ENCODE data around the gene AMBRA1. TPM values are rescaled to one million over a fixed set of nuclear protein-coding genes. Genes with fewer than 3 reads are reported as not detected.

The AMBRA1 gene
- total and polyA plus RNA-seq, 2 of the 8 experiments (the other 6 are each of a cell fraction or from before 2014, with no cell fraction given) = 14.2 to 37.4 TPM

DNA sequence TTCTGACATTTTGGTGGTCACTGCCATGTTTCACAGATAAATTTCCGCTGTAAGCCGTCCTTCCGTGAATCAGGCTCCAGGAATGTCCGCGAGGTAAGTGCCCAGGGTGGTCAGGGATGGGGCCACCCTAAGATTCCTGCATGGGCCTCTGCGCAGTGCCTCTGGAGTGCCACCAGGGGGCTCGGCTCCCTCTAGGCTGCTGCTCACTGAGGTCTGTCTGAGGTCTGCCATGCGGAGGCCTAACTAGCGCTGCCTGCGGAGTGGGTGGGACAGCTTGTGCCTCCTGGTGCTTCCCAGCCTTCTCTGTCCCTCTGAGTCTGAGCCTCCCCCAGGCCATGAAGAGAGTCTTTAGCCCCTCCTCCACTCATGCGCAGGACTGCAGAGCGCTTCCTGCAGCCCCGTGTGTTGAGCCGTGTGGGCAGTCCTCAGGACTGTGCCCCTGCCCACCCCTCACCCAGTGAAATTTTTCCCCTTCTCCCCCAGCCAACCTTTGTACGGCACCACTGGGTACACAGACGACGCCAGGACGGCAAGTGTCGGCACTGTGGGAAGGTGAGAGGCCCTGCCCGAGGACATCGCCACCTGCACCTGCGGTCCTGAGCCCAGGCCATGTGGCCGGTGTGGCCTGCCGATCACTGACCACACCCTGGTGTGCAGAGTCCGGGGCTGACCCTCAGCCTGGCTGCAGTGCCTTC is 224.2 kb downstream of the AMBRA1 start (continued):
- TF ChIP-seq, protein P1, sequence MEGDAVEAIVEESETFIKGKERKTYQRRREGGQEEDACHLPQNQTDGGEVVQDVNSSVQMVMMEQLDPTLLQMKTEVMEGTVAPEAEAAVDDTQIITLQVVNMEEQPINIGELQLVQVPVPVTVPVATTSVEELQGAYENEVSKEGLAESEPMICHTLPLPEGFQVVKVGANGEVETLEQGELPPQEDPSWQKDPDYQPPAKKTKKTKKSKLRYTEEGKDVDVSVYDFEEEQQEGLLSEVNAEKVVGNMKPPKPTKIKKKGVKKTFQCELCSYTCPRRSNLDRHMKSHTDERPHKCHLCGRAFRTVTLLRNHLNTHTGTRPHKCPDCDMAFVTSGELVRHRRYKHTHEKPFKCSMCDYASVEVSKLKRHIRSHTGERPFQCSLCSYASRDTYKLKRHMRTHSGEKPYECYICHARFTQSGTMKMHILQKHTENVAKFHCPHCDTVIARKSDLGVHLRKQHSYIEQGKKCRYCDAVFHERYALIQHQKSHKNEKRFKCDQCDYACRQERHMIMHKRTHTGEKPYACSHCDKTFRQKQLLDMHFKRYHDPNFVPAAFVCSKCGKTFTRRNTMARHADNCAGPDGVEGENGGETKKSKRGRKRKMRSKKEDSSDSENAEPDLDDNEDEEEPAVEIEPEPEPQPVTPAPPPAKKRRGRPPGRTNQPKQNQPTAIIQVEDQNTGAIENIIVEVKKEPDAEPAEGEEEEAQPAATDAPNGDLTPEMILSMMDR (IDR thresholded peaks at IDR 0.05; ENCODE audit: control extremely low read depth in 1 of 3, insufficient read depth in 1 of 3, low read depth in 1 of 3, low read length in 3 of 3) = peak in 2 of 3 experiments; percentile 85 to 99; a peak in 3 of 4 replicates
- TF ChIP-seq KDM5A (IDR thresholded peaks at IDR 0.05; ENCODE audit: low read length) = no peak
- no peak for TF ChIP-seq CHD2 (IDR thresholded peaks at IDR 0.05; ENCODE audit: low read length)
- TF ChIP-seq, protein P2, sequence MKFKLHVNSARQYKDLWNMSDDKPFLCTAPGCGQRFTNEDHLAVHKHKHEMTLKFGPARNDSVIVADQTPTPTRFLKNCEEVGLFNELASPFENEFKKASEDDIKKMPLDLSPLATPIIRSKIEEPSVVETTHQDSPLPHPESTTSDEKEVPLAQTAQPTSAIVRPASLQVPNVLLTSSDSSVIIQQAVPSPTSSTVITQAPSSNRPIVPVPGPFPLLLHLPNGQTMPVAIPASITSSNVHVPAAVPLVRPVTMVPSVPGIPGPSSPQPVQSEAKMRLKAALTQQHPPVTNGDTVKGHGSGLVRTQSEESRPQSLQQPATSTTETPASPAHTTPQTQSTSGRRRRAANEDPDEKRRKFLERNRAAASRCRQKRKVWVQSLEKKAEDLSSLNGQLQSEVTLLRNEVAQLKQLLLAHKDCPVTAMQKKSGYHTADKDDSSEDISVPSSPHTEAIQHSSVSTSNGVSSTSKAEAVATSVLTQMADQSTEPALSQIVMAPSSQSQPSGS (IDR thresholded peaks at IDR 0.05; ENCODE audit: low read length) = no peak
- TF ChIP-seq SAP30 (IDR thresholded peaks at IDR 0.05; ENCODE audit: insufficient read depth, insufficient replicate concordance, low read length) = no peak
- no peak for TF ChIP-seq CTBP2 (IDR thresholded peaks at IDR 0.05; ENCODE audit: borderline replicate concordance, insufficient read depth, insufficient read length, low read length)
- TF ChIP-seq RXRA (IDR thresholded peaks at IDR 0.05; ENCODE audit: insufficient read depth, low read depth, low read length) = no peak
- TF ChIP-seq NANOG (IDR thresholded peaks at IDR 0.05; ENCODE audit: insufficient read depth, low read depth, low read length, poor library complexity, severe bottlenecking) = no peak
- TF ChIP-seq, protein P3, sequence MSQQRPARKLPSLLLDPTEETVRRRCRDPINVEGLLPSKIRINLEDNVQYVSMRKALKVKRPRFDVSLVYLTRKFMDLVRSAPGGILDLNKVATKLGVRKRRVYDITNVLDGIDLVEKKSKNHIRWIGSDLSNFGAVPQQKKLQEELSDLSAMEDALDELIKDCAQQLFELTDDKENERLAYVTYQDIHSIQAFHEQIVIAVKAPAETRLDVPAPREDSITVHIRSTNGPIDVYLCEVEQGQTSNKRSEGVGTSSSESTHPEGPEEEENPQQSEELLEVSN (IDR thresholded peaks at IDR 0.05) = no peak
- TF ChIP-seq SUZ12 (IDR thresholded peaks at IDR 0.05; ENCODE audit: low read length) = no peak
- no peak for TF ChIP-seq SIRT6 (IDR thresholded peaks at IDR 0.05; ENCODE audit: low read length)
- no peak for TF ChIP-seq BCL11A (IDR thresholded peaks at IDR 0.05; ENCODE audit: low read depth in 2 of 2, low read length in 2 of 2)
- TF ChIP-seq, protein P4, sequence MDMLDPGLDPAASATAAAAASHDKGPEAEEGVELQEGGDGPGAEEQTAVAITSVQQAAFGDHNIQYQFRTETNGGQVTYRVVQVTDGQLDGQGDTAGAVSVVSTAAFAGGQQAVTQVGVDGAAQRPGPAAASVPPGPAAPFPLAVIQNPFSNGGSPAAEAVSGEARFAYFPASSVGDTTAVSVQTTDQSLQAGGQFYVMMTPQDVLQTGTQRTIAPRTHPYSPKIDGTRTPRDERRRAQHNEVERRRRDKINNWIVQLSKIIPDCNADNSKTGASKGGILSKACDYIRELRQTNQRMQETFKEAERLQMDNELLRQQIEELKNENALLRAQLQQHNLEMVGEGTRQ (IDR thresholded peaks at IDR 0.05; ENCODE audit: low read length) = no peak
- TF ChIP-seq JUND (IDR thresholded peaks at IDR 0.05; ENCODE audit: low read length) = no peak
- no peak for TF ChIP-seq SIN3A (conservative IDR thresholded peaks at IDR 0.05 in 1 of 2, IDR thresholded peaks at IDR 0.05 in 1 of 2; ENCODE audit: low read depth in 1 of 2, low read length in 2 of 2)
- no peak for TF ChIP-seq HDAC2 (IDR thresholded peaks at IDR 0.05; ENCODE audit: borderline replicate concordance in 1 of 2, low read depth in 2 of 2, low read length in 2 of 2)
- no peak for TF ChIP-seq HDAC6 (IDR thresholded peaks at IDR 0.05; ENCODE audit: low read depth, low read length)

Measured in H1 (cell line).